Stimulated activated CD4-positive, alpha-beta T cell treated with anti-CD3 and anti-CD28 coated beads, TNF-alpha, amount 100 ng/mL, for 24 hours (primary cell): Measurements from ENCODE around the gene PTOV1.

Experiments
- DNase-seq, 3 experiments: peaks; one replicate each; pipeline ENCODE4 v3.0.0-alpha.2; 2020; ENCODE audit warnings: low read depth in 3 of 3

Gene PTOV1

DNA sequence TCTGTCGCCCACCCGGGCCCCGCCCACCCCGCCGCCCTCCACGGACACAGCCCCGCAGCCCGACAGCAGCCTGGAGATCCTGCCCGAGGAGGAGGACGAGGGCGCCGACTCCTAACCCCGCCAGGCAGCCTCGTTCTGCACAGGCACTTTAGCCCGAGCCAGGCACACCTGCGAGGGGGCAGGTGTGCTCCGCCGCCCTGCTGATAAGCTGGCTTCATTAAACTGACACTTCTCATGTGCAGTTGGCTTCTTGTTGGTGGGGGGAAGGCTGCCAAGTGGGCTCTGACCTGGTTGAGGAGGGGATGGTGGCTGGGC is 37.5 kb downstream of the PTOV1 start:
- no peak for DNase-seq

- DNase-seq: no peak
Observed at GRCh38 chr19:49889038-49889686, 38.2 kb downstream of the PTOV1 start.

DNA sequence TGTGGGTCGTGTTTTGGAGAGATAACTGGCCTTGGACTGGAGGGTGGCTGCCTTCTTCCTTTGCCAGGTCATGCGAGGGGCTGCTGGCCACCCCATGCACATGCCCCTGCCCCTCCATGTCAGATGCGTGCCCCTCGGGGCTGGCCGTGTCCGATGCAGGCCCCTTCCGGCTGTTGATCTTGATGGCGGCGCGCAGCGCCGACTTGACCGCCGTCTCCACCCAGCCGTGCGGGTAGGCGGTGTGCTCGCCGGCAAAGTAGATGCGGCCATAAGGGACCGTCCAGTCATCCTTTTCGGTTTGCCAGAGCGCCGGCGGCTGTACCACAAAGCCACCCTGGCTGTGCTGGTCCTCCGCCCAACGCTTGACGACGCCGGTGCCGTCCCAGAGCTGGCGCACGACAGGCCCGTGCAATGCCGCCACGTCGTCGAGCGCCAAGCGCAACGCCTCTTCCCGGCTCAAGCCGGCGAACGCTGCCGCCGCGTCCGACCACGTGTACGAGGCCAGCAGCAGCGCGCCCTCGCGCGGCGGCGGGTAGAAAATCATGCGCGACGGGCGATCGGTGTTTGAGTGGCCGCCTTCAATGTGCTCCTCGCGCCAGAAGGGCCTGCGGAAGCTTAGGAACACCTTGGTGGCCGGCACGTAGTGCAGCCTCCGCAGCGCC is 38.9 kb downstream of the PTOV1 start:
- DNase-seq: peak in 2 of 3 experiments; percentile 54 to 74

DNA sequence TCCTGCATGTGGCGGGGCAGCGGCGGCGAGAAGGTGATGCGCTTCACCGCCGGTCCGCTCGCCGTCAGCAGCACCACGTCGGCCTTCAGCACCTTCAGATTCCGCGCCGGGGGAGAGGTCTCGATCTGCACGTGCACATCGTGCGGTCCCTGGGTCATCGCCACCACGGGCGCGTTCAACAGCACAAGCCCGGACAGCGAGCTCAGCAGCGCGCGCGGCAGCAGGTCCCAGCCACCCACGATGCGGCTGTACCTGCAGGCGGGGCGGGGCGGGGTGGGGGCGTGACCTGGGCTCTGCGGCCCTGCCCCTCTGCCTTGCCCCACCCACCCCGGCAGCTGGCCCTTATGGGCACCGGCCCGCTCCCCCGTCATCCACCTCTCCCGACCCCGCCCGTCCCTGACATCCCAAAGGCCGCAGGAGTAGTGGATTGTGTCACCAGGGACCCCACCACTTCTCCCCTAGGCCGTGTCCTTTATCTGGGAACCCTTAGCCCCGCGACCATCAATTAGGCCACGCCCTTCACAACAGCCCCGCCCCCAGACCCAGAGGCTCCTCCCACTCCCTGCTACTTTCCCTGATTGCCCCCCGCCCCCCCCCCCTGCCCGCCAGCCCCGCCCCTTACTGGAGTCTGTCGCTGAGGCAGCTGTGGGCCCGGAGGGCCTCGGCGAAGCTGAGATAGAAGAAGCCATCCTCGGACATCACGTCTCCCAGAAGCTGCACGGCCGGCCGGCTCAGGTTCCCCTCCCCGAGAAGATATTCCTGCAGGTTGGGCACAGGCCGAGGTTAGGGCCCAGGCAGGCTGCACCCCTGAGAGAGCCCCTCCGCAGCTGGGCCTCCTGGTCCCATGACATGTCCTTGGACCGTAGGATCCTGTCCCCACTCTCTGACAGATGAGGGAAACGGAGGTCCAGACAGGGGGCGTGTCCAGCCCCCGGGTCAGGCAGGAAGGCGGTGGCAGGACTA is 39.7 kb downstream of the PTOV1 start:
- DNase-seq: peak in 1 of 3 experiments; percentile 68

- no peak for DNase-seq
Observed at GRCh38 chr19:49891393-49891792, 40.4 kb downstream of the PTOV1 start.

GRCh38 chr19:49892716-49893115 is 41.8 kb downstream of the PTOV1 start:
- DNase-seq: no peak

- DNase-seq: no peak
Observed at GRCh38 chr19:49894011-49894664, 43.2 kb downstream of the PTOV1 start.

- peak in 1 of 3 experiments; percentile 57 for DNase-seq
Observed at GRCh38 chr19:49894879-49895565, 44.1 kb downstream of the PTOV1 start.

- DNase-seq: peak in 1 of 3 experiments; percentile 53
Observed at GRCh38 chr19:49895566-49896297, 44.8 kb downstream of the PTOV1 start.

DNA sequence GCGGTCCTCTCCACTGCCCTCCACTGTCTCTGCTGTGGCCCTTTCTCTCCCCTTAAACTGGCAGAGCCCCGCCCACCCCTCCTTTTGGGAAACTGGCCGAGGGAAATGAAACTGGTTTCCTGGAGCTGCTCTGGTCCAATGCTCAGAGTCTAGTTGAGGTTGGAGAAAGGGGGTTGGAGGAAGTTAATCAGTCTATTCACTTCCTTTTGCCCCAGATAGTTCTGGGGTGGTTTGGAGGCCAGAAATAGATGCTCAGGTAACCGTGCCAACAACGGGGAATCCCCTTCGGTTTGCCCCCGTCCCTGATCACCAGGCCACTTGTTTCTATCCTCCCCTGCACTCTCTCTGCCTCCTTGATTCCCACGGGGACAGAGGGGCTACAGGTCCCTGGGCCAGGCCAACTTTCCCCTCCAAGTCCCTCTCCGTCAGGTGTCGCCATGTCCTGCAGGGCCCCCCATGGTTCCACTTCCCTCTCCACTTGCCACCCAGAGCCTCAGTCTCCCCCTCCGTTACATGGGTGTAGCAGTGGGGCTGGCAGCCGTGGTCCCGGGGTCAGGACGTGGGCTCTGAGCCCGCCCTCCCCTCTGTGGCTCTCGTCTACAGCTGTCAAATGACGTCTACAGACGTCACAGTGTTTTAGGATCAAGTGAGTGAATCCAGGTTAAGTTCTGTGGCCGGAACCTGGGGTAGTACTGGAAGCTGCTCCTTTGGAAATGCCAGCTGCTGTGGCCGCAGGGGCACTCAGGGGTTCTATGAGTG is 46.1 kb downstream of the PTOV1 start, which contains the start of gene IL4I1:
IL4I1 (minus strand) TSS at position 25 of the 759 bp plus-strand sequence. CDS start 727 bp downstream, outside the sequence.
- peak; percentile 36 to 68 (median 49) for DNase-seq

DNA sequence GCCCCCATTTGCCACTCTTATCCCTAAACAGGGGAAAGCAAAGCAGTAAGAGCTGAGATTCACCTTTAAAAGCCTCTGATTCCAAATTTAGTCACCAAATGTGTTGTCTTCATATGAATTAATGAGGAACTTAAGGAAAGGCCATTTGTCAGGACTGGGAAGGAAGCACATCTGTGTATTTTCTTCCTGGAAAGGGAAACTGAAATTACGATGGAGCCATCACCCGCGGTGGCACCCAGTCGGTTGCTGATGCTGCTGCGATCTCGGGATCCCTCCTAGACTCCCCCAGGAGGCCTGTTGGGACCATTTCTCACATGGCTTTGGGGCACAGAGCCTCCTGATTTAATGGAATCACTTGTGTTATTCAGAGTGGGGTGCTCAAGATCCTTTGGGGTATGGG is 53.2 kb downstream of the PTOV1 start:
- no peak for DNase-seq

- DNase-seq: no peak
Observed at GRCh38 chr19:49906879-49907564, 56.1 kb downstream of the PTOV1 start.

DNA sequence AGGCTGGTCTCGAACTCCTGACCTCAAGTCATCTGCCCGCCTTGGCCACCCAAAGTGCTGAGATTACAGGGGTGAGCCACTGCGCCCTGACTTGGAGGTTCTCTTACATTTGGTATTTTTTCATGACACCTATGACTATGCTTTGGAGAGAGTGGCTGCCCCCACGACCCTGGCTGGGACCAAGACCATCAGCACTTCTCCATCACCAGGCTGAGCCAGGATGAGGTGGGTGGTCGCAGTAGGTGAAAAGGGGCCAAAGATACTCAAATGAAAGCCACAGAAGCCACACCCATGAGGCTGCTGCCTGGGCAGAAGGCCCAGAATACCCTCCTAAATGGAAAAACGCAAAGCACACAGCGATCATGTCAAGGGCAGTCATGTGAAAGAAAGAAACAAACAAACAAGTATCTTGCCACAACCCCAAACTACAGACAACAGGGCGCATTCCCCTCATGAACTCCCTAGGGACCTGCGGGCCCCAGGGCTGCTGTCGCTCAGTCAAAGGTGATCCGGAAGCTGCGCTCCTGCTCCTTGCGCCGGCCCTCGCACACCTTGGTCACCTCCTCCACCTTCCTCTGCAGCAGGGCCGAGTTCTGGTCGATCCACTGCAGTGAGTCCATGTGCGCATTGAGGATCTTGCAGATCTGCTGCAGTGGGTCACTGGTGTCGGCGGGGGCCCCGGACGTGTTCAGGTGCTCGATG is 56.9 kb downstream of the PTOV1 start:
- no peak for DNase-seq

- DNase-seq: no peak
Observed at GRCh38 chr19:49908480-49909420, 57.8 kb downstream of the PTOV1 start.

- no peak for DNase-seq
Observed at GRCh38 chr19:49910179-49910578, 59.2 kb downstream of the PTOV1 start.
